ENCODE data around the gene IQSEC3. TPM values are rescaled to one million over a fixed set of nuclear protein-coding genes. Genes with fewer than 3 reads are reported as not detected.

The IQSEC3 gene
- total RNA-seq, 2 donors from 2014 or later, result 0.32 to 1.6 TPM

Other genes with a start within 250 kb of the IQSEC3 start
- gene SLC6A12, start 147.4 kb downstream of the IQSEC3 start, total RNA-seq, result not detected
- gene SLC6A13, start 196.1 kb downstream of the IQSEC3 start, total RNA-seq, result not detected